CD1c-positive myeloid dendritic cell (primary cell): ENCODE data around the gene FKBP4.
"Not testable (repeated sequence)": the region's sequence is repeated elsewhere in the genome, so short reads cannot be mapped to it uniquely, and the experiment has no call there.

ENCODE experiments used
- DNase-seq: peaks from one replicate; pipeline ENCODE4 v3.0.0-alpha.2; 2016; ENCODE audit errors: extremely low spot score

Gene FKBP4, protein sequence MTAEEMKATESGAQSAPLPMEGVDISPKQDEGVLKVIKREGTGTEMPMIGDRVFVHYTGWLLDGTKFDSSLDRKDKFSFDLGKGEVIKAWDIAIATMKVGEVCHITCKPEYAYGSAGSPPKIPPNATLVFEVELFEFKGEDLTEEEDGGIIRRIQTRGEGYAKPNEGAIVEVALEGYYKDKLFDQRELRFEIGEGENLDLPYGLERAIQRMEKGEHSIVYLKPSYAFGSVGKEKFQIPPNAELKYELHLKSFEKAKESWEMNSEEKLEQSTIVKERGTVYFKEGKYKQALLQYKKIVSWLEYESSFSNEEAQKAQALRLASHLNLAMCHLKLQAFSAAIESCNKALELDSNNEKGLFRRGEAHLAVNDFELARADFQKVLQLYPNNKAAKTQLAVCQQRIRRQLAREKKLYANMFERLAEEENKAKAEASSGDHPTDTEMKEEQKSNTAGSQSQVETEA

DNA sequence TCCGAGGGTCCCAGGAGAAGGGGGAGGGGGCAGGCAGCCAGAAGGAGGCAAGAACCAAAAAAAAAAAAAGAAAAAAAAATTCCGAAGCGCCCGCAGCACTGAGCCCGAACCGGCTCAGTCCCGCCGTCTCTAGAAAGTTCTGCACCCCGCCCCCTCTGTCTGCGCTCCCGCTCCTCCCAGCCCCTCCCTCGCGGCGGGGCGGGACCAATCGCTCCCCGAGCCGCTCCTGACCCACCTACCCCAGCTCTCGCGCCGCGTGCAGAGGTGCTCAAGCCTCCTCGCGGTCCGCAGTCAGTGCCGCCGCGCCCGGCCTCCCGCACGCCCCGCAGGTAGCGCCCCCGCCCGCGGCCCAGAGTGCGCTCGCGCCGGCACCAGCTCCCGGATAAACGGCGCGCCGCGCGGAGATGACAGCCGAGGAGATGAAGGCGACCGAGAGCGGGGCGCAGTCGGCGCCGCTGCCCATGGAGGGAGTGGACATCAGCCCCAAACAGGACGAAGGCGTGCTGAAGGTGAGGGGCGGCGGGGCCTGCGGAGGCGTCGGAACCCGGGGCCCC, at the start of gene FKBP4:
Gene FKBP4 (plus strand): TSS at position 235 of the 554 bp plus-strand sequence. CDS start 170 bp downstream, at position 405.
- DNase-seq = peak; percentile 90

DNA sequence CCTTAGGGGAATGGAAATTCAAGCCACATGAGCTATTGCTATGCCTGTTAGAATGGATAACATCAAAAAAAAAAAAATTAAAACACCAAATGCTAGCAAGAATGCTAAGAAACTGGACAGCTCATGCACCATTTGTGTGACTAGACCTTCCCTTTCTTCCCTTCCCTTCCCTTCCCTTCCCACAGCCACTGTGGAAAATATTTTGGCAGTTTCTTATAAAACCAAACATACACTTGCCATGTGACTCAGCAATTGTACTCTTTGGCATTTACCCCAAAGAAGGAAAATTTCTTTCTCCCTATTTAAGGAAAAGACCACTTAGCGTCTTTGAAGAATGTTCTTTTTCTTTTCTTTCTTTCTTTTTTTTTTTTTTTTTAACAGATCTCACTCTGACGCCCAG, 49.1 kb upstream of the FKBP4 start:
- no peak for DNase-seq

DNA sequence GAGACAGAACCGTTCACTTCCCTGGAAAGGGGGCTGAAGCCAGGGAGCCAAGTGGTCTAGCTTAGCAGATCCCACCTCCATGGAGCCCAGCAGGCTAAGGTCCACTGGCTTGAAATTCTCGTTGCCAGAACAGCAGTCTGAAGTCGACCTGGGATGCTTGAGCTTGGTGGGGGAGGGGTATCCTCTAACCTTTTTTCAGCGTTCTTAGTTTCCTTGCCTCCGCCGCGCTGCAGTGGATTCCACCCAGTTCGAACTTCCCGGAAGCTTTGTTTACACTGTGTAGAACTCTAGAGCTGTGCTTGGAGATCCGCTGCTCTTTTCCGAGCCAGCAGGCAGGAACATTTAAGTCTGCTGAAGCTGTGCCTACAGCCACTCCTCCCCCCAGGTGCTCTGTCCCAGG, 45.2 kb upstream of the FKBP4 start:
- no peak for DNase-seq

DNA sequence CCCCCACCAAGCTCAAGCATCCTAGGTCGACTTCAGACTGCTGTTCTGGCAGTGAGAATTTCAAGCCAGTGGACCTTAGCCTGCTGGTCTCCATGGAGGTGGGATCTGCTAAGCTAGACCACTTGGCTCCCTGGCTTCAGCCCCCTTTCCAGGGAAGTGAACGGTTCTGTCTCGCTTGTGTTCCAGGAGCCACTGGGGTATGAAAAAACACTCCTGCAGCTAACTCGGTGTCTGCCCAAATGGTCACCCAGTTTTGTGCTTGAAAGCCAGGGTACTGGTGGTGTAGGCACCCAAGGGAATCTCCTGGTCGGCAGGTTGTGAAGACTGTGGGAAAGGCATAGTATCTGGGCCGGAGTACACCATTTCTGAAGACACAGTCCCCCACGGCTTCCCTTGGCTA, 44.6 kb upstream of the FKBP4 start:
- no peak for DNase-seq

DNA sequence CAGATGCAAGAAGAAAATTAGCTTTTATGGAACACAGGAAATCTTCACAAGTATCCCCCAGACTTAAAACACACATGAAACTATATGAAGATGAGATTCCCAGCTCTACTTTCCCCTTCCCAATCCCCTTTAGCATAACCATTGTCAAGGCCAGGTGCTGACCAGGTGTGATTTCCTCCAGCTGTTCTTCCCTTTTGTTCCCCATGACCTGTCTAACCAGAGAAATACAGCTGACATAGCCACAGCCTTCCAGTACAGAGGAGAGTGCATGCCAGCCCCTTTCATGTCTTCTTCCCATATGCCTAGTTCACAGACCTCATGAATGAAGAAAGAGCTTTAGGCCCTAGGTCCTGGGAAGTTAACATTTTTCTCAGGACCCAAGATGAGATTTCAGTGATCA, 43.5 kb upstream of the FKBP4 start:
- DNase-seq = no peak

DNA sequence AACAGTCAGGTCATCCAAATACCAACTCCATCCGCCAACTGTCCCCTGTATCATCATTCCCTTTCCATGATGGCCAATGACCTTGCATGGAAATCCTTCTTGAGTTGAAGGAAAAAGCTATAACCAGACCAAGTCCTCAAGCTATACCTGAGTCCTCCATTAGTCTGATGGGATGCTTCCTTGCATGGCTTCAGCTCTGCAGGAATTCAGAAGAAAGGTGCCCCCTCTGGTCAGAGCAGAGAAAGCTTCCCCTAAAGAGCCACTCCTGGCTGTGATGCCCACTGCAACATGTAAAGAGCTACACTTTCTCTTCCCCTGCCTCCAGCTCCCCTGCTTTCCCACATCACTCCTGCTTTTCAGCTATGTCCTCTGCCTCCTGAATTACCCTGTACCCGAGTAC, 43.1 kb upstream of the FKBP4 start:
- DNase-seq = no peak

DNA sequence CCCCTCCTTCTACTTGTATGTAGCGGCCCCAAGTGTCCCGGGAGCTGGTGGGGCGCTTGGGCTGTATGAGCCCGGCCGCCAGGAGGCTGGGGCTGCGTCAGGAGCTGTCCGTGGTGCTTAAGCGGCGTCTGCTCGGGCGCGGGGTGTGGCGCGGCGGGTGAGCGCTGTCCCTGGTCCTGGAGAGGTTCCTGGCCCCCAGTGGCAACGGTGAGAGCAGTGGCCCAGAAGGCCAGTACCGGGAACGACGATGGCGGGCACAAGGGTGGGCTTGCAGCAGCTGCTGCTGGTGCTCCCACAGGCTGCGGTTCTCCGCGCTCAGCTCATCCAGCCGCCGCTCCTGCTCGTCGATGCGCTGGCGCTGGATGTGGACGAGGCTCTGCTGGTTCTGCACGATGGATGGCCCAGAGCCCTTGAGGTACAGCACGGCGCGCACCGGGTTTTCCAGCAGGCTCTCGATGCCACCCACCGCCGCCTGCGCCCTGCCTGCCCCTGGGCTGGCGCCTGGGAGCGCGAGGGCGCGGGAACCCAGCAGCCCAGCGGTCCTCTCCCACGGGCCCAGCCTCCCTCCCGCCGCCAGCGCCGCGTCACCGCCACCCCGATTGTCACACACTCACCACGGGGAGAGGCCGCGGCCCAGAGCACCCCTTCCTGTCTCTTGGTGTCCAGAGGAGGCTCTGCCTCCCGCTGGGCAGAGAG, 41.9 kb upstream of the FKBP4 start:
- DNase-seq = peak; percentile 84

DNA sequence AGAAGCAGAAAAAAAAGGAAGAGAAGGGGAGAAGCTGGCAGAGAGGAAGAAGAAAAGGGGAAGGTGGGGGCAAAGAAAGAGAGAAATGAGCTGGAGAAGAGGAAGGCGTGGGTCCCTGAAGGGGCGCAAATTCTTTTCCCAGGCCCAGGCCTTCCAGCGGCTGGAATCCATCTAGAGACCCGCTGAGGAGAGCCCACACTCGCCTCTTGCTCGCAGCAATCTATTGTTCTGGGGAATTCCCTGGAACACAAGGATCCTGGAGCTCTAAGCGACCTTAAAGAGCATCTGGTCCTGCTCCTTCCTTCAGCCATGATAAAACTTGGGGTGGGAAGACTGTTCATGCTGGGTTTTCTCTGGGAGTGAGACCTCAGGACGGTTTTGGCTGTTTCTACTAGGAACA, 41.2 kb upstream of the FKBP4 start:
- DNase-seq = peak; percentile 9

DNA sequence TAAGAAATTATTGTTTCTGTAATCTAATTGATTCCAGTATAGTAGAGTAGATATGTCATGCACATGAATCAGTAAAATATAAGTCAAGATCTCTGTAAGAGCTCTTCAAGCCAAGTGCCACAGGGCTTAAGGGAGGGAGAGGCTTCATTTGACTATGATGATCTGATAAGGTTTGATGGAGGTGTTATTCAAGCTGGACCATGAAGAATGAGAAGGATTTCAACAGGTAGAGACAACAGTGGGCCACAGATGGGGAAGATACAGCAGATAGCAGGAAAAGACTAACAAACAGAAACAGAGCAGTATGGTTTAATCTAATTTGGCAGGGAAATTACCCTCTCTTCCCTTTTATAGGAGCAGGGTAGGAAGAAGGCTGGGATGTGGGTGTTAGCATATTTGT, 40.6 kb upstream of the FKBP4 start:
- no peak for DNase-seq

DNA sequence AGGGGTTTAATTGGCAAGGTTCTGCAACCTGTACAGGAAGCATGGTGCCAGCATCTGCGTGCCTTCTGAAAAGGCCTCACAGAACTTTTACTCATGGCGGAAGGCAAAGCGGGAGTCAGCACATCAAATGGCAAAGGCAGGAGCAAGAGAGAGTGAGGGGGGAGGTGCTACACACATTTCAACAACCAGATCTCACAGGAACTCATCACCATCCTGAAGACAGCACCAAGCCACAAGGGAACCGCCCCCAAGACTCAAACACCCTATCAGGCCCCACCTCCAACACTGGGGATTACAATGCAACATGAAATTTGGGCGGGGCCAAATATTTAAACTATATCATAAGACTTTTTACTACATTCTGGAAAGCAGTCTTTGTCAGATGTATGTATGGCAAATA, 38.0 kb upstream of the FKBP4 start:
- no peak for DNase-seq

DNA sequence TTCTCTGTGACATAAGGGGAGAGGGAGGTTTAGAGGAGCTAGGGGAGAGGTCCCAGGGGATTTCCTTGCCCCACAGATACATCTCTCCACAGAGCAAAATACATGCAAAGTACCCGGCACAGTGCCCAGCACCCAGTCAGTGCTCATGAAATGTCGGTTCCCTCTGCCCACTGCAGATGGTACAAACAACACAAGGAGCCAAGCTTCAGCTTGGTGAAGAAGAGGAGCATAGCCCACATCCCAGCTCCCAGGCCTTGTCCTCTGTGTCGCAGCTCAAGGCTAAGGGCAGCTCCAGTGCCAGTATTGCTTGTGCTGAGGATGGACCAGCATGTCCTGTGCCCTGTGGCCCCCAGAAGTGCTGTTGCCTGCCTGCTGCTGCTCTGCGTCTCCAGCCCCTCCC, 35.0 kb upstream of the FKBP4 start:
- no peak for DNase-seq

DNA sequence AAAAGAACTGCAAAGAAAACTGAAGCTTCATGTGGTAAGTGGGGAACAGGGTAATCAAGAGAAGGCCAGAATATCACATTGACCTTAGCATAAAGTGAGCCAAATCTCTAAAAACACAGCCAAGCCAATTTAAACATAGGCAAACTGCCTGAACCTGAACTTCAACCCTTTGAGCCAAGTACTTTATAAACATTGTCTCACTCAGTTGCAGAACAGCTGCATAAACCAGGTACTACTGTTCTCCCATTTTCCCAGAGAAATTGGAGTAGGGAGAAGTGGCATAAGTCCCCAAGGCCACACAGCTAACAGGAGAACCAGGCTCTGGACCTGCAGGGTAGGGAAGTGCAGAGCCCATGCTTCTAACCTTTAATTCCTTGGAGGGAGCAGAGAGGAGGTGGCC, 30.4 kb upstream of the FKBP4 start:
- no peak for DNase-seq

DNA sequence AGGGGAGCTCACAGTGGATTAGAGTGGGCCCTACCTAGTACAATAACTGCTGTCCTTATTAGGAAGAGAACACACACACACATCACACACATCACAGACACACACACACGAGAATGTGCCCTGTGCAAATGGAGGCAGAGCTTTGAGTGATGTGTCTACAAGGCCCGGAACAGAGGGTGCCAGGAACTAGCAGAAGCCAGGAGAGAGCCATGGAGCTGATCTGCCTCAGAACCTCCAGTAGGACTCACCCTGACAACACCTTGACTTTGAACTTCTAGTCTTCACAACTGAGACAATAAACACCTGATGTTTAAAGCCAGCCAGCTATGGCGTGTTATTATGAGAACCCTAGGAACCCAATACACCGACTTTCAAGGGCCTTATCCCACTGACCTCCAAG, 29.7 kb upstream of the FKBP4 start:
- no peak for DNase-seq

DNA sequence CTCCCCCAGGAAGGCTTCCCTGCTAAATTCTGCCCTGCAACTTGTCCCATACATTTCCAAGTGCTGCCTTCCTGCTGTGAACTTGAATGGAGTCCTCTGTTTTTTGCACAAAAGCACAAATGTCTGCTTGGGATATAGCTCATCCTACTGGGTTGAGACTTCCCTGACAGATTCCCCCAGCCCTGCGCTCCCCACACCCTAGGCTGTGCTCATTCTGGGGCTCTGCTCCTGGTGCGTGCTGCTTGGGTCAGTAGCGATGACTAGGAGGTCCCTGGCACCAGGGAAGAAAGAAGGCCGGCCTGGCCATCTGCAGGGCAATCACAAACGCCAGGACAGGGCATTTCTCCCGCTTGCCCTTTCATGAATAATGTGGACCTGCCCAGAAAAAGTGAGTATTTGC, 29.2 kb upstream of the FKBP4 start:
- DNase-seq = no peak

DNA sequence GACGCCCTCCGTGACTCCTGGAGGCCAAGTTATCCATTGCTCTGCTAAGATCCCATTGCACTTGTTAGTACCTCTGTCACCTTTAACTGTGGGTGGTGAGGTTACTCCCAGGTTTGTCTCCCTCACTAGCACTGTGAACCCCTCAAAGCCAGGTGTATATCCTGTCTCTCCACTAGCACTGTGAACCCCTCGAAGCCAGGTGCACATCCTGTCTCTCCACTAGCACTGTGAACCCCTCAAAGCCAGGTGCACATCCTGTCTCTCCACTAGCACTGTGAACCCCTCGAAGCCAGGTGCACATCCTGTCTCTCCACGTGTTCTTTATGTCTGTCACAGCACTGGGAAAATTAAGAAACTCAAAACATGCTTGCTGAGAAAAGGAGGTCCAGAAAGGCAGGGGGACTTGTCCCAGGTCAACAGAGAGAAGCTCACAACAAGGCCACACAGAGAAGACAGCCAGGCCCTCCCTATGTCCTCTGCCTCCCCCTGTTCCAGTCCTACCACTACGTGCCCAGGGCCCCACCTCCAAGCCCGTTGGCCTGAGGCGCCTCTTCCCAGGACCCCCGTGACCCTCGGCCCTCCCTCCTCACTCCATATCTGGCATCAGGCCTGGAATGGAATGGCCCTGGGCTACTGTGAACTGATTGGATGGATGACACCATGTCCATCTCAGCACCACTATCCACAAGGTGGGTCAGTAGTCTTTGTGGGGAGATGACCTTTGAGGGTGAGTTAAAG, 26.4 kb upstream of the FKBP4 start:
- no peak for DNase-seq

DNA sequence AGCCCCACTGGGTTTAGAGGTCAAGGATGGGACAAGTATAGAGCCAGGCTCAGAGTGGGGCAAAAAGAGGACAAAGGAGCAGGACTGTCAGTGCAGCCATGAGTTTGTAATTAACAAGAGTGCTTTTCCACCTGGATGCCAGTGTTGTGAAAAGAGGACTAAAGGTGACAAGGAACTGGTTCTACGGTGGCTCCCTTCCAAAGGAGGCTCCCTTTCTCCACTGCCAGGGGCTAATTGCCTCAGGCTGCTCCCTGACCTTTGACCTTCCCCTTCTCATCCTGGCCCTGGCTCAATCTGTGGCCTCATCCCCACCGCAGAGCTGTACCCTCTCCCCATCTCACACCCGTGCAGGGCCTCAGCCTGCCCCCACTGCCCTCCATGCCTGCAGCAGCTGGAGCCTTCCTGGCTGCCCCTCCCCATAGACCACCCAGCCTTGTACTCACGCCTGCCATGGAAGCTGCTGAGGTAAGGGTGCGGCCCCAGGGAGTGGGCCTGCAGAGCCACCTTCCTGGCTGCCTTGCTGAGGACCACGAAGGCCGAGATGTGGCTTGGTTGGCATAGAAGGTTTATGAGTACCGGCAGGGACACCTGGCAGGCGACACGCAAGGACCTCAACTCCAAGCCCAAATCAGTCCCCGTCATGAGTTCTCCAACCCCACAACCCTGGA, 24.8 kb upstream of the FKBP4 start:
- no peak for DNase-seq

DNA sequence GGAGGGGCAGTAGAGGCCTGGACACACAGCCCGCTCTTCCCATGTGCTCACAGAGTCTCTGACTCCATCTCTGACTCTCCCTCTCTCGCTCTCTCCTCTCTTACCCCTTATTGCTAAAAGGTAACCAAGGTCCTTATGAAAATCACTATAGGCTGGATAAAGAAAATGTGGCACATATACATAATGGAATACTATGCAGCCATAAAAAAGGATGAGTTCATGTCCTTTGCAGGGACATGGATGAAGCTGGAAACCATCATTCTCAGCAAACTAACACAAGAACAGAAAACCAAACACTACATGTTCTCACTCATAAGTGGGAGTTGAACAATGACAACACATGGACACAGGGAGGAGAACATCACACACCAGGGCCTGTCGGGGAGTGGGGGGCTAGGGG, 24.2 kb upstream of the FKBP4 start:
- not testable (repeated sequence) for DNase-seq

DNA sequence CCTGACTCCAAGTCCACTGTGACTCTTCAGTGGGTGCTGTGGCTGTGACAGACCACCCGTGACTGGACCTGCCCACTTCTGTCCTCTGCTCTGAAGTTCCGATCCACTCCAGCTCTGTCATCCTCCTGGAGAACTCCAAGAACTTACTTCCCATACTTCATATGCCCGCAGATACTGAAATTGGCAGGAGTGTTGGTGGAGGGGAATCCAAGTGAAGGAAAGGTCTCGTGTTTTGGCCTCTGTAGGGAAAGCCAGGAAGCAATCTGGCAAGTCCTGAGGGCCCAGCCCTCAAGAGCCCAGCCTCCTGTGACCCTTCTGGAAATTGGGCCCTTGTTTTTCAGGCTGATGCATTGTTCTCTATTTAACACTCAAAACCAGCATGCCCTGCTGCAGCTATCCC, 22.4 kb upstream of the FKBP4 start:
- DNase-seq = no peak

DNA sequence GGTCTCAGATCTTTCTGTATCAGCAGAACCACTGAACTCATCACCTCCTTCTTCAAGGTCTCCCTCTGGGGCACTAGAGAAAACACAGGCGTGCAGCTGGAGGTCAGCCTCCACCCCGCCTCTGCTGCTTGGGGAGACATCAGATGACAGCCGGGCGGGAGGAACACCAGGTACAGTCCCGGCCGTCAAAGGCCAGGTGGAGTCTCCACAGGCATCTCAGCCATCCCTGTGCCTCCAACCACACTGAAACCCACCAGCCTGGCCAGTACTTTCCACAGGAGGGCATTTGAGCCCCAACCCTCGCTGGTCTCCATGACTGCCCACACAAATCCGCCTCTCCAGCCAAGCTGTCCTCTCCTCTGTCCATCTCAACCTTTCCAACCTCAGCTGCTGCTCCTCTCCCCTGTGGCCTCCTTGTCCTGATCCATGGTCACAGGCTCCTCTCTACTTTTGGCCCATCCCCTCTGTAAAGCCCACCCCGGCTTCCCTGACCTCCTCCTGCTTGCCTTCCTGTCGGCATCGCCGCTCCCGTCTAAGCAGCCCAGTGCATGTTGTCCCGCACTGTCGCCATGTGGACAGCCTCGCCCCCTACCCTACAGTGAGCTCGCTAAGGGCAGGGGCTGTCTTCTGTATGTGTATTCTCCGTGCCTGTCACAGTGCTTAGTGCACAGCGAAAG, 21.4 kb upstream of the FKBP4 start:
- no peak for DNase-seq

DNA sequence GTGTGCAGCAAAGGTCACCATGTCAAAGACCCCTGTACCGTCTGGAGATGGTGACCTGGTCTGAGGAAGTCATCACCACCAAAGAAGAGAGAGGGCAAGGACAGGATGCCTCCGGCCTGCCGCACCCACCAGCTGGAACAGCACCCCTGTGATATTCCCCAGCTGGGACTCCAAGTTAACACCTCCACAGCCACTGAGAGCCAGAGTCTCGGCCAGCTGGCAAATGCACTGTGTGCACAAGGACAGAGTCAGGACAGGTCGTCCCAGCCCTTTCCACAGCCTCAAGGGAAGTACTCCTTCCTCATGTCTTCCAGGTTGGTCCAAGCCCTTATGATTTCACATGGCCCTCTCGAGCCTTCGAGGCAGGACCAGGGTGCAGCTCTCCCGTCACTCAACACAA, 19.3 kb upstream of the FKBP4 start:
- DNase-seq = no peak

DNA sequence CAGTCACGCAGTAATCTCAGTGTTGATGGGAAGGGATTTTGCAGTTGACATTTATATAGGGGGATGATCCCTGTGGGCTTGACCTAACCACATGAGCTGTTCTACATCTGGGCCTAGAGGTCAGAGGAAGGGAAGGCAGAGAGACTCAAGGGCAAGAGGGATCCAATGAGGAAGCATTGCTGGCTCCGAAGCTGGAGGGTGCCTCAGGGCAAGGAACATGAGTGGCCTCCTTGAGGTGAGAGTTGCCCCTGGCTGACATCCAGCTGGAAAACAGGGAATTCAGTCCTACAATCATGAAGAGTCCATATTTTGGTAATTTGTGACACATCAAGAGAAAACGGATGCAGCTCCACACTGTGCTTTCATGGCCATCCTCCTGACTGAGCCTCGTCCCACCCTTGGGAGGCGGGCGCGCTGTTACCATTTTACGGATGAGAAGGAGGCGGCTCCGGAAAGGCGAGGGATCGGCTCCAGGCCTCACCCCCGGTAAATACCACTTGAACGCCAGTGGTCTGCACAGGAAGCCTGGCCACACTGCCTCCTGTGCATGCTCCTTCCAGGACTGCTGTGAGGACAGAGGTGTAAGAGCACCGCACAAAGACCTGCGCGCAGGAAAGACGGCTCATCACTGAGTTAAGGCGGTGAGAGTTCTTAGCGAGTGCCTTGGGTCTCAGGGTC, 18.5 kb upstream of the FKBP4 start:
- no peak for DNase-seq
